SK-N-MC (cell line): ENCODE measurements around the gene STPG3.

ENCODE experiments used
- EZH2 ChIP-seq: fragments of 200-600 bp; sonication (generic); IDR thresholded peaks from one replicate; pipeline ENCODE4 v1.6.1; 2017; ENCODE audit warnings: antibody characterized with exemption
- FOXP2 ChIP-seq: optimal IDR thresholded peaks from 2 replicates; pipeline ENCODE3; 2011; ENCODE audit warnings: mild to moderate bottlenecking, moderate library complexity; ENCODE audit not compliant: insufficient read depth; ENCODE audit errors: extremely low read length, control extremely low read depth
- POLR2AphosphoS5 ChIP-seq: IDR thresholded peaks from 2 replicates; pipeline ENCODE4 v1.6.1; 2012; ENCODE audit warnings: mild to moderate bottlenecking, low read depth, low read length, borderline replicate concordance

DNA sequence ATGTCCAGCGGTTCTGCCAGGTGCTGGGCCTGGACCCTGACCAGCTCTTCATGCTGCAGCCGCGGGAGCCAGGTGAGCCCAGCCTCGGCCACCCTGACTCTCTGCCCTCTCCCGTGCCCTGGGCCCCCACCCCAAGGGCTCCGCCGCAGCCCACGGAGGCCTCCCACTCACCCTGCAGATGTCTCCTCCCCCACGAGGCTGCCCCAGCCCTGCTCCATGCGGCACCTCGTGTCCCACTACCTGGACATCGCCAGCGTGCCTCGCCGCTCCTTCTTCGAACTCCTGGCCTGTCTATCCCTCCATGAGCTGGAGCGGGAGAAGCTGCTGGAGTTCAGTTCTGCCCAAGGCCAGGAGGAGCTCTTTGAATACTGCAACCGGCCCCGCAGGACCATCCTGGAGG, 36.5 kb upstream of the STPG3 start:
- TF ChIP-seq EZH2: no peak
- TF ChIP-seq FOXP2: no peak
- TF ChIP-seq POLR2AphosphoS5: no peak
